ENCODE results near the gene NLN. TPM values are rescaled to one million over a fixed set of nuclear protein-coding genes. Genes with fewer than 3 reads are reported as not detected.

NLN gene
- total RNA-seq, 3 donors from 2014 or later: 29.7 to 40.9 (median 38.8) TPM

Other genes starting within 250 kb of the NLN start
- gene ADAMTS6, start 240.3 kb upstream of the NLN start, total RNA-seq: under 1 TPM; 0.27 to 0.63 (median 0.61) TPM
- gene CENPK, start 159.0 kb upstream of the NLN start, total RNA-seq: 10 to 100 TPM; 24.4 to 34.9 (median 33.3) TPM
- gene PPWD1, start 158.9 kb upstream of the NLN start, total RNA-seq: 10 to 100 TPM; 41.1 to 44.1 (median 42.8) TPM
- gene TRIM23, start 97.9 kb upstream of the NLN start, total RNA-seq: 1 to 10 TPM; 5.0 to 6.3 (median 5.5) TPM
- gene SHLD3, start 97.2 kb upstream of the NLN start, total RNA-seq: 1 to 10 TPM; 7.2 to 8.0 (median 7.6) TPM
- gene TRAPPC13, start 97.2 kb upstream of the NLN start, total RNA-seq: 10 to 100 TPM; 18.5 to 21.8 (median 18.7) TPM
- 10 to 100 TPM in 1 of 3 donors, 1 to 10 TPM in 2; 9.2 to 11.0 (median 9.8) TPM for gene SGTB, start 96 bp upstream of the NLN start, total RNA-seq
- 10 to 100 TPM; 27.6 to 33.3 (median 28.2) TPM for gene ERBIN, start 204.4 kb downstream of the NLN start, total RNA-seq